Measurements from ENCODE around the gene IGLL5. TPM values are rescaled to one million over a fixed set of nuclear protein-coding genes. Genes with fewer than 3 reads are reported as not detected.

Gene IGLL5
- polyA plus RNA-seq, 1 donor (not counting 4 experiments of a cell fraction or from before 2014, with no cell fraction given) = not detected

DNA sequence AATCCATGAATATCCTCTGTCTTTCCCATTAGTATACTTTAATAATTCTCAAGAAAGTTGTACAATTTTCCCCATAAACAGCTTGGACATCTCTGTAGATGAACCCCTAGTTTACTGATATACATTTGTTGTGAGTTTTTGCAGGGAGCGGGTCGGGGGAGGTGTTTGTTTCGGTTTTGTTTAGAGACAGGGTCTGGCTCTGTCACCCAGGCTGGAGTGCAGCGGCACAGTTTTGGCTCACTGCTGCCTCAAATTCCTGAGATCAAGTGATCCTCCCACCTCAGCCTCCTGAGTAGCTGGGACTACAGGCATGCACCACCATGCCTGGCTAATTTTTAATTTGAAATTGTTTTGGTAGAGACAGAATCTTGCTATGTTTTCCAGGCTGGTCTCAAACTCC lies 57.6 kb downstream of the IGLL5 start:
- TF ChIP-seq, protein P1, sequence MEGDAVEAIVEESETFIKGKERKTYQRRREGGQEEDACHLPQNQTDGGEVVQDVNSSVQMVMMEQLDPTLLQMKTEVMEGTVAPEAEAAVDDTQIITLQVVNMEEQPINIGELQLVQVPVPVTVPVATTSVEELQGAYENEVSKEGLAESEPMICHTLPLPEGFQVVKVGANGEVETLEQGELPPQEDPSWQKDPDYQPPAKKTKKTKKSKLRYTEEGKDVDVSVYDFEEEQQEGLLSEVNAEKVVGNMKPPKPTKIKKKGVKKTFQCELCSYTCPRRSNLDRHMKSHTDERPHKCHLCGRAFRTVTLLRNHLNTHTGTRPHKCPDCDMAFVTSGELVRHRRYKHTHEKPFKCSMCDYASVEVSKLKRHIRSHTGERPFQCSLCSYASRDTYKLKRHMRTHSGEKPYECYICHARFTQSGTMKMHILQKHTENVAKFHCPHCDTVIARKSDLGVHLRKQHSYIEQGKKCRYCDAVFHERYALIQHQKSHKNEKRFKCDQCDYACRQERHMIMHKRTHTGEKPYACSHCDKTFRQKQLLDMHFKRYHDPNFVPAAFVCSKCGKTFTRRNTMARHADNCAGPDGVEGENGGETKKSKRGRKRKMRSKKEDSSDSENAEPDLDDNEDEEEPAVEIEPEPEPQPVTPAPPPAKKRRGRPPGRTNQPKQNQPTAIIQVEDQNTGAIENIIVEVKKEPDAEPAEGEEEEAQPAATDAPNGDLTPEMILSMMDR (optimal IDR thresholded peaks at IDR 0.05 in 1 of 3, IDR thresholded peaks at IDR 0.05 in 1 of 3, conservative IDR thresholded peaks at IDR 0.05 in 1 of 3; ENCODE audit: extremely low read depth in 1 of 3, insufficient read depth in 2 of 3, low read length in 3 of 3) = no peak
- TF ChIP-seq EZH2 (IDR thresholded peaks at IDR 0.05; ENCODE audit: low read length) = no peak
- Histone ChIP-seq H3K79me2 (ENCODE audit: control insufficient read depth, insufficient read depth, low read length) (no peaks in the 10 kb centered on the region), H3K27me3 (ENCODE audit: control insufficient read depth, extremely low read depth, insufficient read depth, low read length) (peaks cover 4% of the 10 kb centered on the region), H2AFZ (ENCODE audit: control insufficient read depth, low read length) (no peak overlapping the region), H3K36me3 (ENCODE audit: control insufficient read depth in 2 of 2, extremely low read depth in 1 of 2, insufficient read depth in 2 of 2, low read length in 2 of 2) (no peaks in the 10 kb centered on the region), H3K9me1 (ENCODE audit: control insufficient read depth, extremely low read depth, insufficient read depth, low read length) (no peaks in the 10 kb centered on the region), H4K20me1 (ENCODE audit: control insufficient read depth, extremely low read depth, insufficient read depth, low read length) (no peaks in the 10 kb centered on the region), H3K9ac (ENCODE audit: control insufficient read depth, extremely low read depth, insufficient read depth, low read length) (no peak overlapping the region), H3K4me2 (ENCODE audit: control insufficient read depth, extremely low read depth, insufficient read depth, low read depth, low read length) (no peak overlapping the region), H3K27ac (ENCODE audit: control insufficient read depth, insufficient read depth, low read length) (no peak overlapping the region), H3K9me3 (ENCODE audit: control insufficient read depth, low read depth, low read length) (no peaks in the 10 kb centered on the region), H3K4me3 (ENCODE audit: control insufficient read depth in 2 of 3, extremely low read depth in 1 of 3, insufficient read depth in 2 of 3, low read depth in 1 of 3, low read length in 3 of 3) (no peak overlapping the region), H3K4me1 (ENCODE audit: control insufficient read depth, extremely low read depth, insufficient read depth, low read length) (no peaks in the 10 kb centered on the region)
- DNase-seq (ENCODE audit: low read depth, low spot score) = no peak
- no peak for FAIRE-seq
- dilution Hi-C loops (cut with MboI; ENCODE audit: extremely low pct_ligation_motif_present, low sequenced_read_pairs) = no loop called here

Small RNA genes lying within 50 kb of the gene (small RNA-seq; reads per million reads assigned to genes)
- gene IGLC4 (ENCODE audit: insufficient read length in 3 of 3, low read depth in 3 of 3, low replicate concordance in 1 of 3) (0 reads per million in 3 experiments), gene IGLC5 (ENCODE audit: insufficient read length in 3 of 3, low read depth in 3 of 3, low replicate concordance in 1 of 3) (0 reads per million in 3 experiments), gene IGLJ1 (ENCODE audit: insufficient read length in 3 of 3, low read depth in 3 of 3, low replicate concordance in 1 of 3) (0 reads per million in 3 experiments), gene IGLJ2 (ENCODE audit: insufficient read length in 3 of 3, low read depth in 3 of 3, low replicate concordance in 1 of 3) (0 reads per million in 3 experiments), gene IGLJ3 (ENCODE audit: insufficient read length in 3 of 3, low read depth in 3 of 3, low replicate concordance in 1 of 3) (0 reads per million in 3 experiments), gene IGLJ4 (ENCODE audit: insufficient read length in 3 of 3, low read depth in 3 of 3, low replicate concordance in 1 of 3) (0 reads per million in 3 experiments), gene IGLJ5 (ENCODE audit: insufficient read length in 3 of 3, low read depth in 3 of 3, low replicate concordance in 1 of 3) (0 reads per million in 3 experiments), gene IGLJ6 (ENCODE audit: insufficient read length in 3 of 3, low read depth in 3 of 3, low replicate concordance in 1 of 3) (0 reads per million in 3 experiments), gene IGLJ7 (ENCODE audit: insufficient read length in 3 of 3, low read depth in 3 of 3, low replicate concordance in 1 of 3) (0 reads per million in 3 experiments), gene IGLV2-5 (ENCODE audit: insufficient read length in 3 of 3, low read depth in 3 of 3, low replicate concordance in 1 of 3) (0 reads per million in 3 experiments), gene IGLV3-2 (ENCODE audit: insufficient read length in 3 of 3, low read depth in 3 of 3, low replicate concordance in 1 of 3) (0 reads per million in 3 experiments), gene IGLV3-4 (ENCODE audit: insufficient read length in 3 of 3, low read depth in 3 of 3, low replicate concordance in 1 of 3) (0 reads per million in 3 experiments), gene IGLV3-6 (ENCODE audit: insufficient read length in 3 of 3, low read depth in 3 of 3, low replicate concordance in 1 of 3) (0 reads per million in 3 experiments), gene IGLV3-7 (ENCODE audit: insufficient read length in 3 of 3, low read depth in 3 of 3, low replicate concordance in 1 of 3) (0 reads per million in 3 experiments), gene MIR5571 (ENCODE audit: insufficient read length in 3 of 3, low read depth in 3 of 3, low replicate concordance in 1 of 3) (0 reads per million in 3 experiments)

Other genes starting within 250 kb of the IGLL5 start
- not detected in 3 replicates for gene GGTLC2, start 243.2 kb upstream of the IGLL5 start, polyA plus RNA-seq
- gene GNAZ, start 182.7 kb downstream of the IGLL5 start, polyA plus RNA-seq = 0.03 to 0.09 TPM (median 0.04 TPM) in 3 replicates